ENCODE measurements around the gene XG.
"Not testable (repeated sequence)": the region's sequence is repeated elsewhere in the genome, so short reads cannot be mapped to it uniquely, and the experiment has no call there.

XG gene, protein sequence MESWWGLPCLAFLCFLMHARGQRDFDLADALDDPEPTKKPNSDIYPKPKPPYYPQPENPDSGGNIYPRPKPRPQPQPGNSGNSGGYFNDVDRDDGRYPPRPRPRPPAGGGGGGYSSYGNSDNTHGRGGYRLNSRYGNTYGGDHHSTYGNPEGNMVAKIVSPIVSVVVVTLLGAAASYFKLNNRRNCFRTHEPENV

DNA sequence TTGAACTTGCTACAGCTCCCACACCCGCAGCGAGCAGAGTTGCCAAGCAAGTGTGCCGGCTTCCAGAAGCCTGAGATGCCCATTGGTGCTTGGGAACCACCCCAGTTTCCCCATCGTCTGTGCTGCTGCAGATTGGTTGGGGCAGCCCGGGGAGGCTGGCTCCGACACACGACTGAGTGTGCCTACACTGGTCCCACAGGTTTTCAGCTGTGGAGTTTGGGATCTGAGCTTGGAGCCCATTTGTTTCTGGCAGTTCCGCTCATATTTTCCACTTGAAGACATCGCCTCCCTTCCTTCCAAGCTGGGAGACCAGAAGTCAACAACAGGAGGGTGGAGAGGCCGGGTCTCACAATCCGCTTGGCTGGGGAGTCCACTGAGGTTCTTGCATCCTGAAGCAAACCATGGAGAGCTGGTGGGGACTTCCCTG lies at the start of gene XG:
Gene XG (plus strand): TSS at position 167 of the 427 bp plus-strand sequence. CDS start 235 bp downstream, at position 402.
- not testable (repeated sequence) for DNase-seq

DNA sequence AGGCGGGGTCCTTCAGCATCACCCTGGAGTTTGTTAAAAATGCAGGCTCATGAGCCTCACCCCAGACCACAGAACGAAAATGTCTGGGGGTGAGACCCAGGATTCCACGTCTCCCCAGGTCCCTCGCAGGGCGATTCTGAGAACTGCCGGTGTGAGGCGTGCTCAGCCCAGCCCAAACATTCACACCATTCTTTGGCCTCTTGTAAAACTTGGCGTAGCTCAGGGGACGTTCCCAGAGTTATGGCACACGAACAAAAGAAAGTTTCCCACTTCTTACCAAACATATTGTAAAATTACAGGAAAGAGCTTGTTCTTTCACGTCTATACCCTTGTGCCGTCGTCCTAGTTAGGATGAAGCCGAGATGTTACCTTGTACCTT lies 47.9 kb upstream of the XG start:
- DNase-seq, result no peak

DNA sequence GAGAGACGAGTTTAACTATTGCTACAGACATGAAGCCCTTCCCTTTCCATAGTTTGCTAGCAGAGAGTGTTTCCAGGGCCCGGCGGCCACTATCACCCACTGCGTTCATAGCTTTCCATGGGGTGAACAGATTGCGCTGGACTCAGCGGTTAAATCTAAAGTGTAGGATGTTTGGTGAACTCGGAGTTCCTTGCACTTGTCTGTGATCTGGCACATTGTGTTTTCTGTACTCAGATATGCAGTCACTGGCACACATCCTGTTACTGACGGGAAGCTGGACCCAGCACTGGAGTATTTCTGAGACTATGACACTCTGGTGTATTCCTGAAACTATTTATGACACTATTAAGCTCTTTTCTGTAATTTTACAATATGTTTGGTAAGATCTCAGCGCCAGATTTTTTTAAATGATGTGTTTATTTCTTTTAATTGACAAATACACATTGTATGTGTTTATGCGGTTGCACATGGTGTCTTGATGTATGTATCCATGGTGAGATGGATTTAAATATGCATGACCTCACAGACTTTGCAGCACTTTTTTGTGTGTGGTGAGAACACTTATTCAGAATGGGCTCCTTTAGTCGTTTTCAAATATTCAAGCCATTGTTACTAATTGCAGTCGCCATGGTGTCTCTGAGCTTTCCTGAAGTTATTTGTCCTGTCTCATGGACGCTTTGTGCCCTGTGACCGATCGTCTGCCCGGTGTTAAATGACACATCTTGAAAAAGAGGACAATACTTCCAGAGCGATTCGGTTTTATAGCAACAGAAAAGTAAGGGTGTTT lies 46.6 kb upstream of the XG start:
- DNase-seq, result no peak

DNA sequence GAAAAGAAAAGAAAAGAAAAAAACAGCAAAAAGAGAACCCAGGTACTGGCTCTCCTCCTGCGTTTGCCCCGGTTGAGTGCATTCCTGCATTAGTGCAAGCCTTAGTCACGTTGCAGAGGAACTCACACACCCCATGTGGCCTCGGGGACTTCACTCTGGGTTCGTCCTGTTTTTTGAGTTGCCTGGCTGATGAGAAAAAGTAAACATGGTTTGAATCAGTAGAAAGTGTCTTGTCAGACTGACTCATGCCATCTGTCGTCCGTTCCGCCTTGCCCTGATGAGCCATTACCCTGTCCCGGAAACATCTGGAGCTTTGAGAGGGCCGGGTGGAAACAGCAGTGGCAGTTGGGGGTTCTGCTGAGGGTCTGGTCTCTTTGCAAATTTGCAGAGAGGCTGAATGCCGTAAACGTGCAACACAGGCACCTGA lies 44.5 kb upstream of the XG start:
- no peak for DNase-seq

DNA sequence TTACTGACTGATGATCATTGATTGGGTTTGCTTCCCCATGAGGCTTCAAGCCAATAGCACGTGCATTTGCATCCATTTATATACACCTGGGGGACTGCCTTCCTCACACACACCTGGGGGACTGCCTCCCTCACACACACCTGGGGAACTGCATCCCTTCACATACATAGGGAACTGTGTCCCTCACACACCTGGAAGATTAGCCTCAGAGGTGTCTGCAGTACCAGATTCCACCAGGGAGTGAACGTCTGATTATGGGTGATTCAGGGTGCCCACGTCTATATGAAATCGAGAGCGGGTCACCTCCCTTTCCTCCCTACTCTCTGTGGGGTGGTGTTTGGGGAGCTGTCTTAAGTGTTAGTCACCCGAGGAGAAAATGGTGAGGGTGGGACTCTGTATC lies 43.8 kb upstream of the XG start:
- DNase-seq, result no peak

DNA sequence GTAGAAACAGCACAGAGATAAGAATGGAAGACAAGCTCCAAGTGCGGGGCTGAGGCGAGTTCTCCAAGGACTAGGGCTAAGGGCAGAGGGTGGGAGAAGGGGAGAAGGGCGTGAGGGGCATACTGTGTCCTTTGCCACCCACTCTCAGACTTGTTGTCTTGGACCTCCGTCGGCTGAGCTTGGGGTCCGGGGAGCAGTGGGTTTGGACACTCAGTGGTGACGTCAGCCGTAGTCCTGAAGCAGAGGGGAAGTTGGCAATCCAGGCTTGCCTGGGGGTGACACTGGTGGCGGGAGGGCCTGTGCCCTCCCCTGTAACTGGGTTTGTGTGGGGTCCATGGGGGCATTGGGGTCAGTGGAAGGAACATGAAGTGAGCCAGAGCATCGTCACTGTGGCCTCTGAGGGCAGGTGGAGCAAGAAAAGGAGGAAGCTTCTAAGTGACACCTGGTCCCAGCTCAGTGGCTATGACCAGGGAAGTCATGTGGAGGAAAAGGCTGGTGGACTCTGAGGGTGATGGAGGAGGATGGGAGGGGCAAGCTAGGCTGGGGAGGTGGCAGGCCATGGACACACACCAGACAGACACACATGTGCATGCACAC lies 43.1 kb upstream of the XG start:
- no peak for DNase-seq

DNA sequence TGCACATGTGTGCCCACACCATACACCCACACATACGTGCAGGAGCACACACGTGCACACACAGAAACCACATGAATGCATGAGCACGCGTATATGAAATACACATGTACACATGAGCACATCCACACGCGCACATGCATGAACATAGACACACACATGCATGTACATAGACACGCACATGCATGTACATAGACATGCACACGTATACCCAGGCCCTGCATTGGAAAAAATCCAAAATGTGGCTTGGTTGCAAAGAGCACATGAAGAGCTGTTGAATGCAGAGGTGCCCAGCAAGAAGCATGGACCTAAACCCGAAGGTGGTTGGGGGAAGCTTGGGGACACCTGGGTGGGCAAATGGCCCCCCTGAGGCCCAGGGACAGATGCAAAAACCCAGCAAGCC lies 42.3 kb upstream of the XG start:
- DNase-seq, result no peak

DNA sequence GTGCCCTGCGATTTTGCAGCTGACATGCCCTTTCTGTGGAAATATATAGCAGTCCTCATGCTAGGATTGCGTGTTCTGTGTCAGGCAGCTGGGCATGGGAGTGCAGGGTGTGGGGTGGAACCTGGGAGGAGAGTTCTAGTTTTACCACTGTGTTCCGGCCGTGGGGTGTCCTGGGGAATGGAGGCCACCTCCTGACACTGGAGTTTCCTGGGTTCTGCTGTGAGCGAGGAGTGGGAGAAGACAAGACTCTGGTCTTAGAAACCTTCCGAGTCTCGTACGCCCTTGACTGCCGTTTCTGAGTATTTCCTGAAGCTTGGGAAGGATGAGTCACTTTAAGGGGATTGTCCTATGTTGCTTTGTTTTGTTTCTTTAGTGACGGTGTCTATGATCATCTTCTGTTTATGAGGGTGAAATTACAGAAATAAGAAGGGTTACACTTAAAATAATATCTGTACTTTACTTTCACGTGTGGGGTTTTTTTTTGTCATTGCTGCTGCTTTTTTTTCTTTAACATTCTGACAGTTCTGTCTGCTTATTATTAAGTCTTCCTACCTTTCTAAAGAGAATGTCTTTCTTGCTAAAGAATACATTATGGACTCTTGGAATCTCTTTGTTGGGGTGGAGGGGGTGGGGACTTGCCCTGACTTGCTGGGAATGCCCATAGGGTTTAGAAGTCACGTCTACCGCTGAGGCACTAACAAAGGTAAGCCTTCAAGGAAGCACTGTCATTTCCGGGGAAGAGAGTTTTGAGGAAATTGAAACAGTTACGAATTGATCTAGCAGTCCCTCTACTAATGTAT lies 41.6 kb upstream of the XG start:
- DNase-seq, result no peak

DNA sequence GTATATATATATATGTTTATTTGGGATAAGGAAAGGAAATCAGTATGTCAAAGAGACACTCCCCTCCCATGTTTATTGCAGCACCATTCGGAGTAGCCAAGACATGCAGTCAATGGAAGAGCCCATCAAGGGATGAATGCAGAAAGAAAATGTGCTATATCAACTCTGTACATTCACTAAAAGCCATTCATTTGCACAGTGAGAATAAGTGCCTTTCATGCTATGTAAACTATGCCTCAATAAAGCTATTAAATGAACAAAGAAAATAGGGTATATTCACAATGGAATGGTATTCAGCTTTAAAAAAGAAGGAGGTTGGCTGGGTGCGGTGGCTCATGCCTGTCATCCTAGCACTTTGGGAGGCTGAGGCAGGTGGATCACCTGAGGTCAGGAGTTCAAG lies 40.4 kb upstream of the XG start:
- DNase-seq, result no peak

DNA sequence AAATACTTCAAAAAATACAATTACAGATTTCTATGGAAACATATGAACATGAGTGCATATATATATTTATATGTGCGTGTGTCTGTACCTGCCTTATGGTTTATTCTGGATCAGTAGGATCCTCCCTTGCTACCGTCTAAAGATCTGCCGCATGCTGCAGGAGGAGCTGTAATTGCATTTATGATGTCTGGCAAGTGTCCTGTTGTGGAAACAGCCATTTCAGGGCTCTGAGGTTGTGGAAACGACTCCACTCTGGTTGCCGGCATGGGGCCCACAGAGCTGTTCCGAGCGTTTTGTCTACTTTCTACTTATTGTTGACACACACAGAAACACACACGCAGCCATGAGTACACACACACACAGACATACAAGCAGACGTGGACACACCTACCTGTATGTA lies 39.4 kb upstream of the XG start:
- no peak for DNase-seq

DNA sequence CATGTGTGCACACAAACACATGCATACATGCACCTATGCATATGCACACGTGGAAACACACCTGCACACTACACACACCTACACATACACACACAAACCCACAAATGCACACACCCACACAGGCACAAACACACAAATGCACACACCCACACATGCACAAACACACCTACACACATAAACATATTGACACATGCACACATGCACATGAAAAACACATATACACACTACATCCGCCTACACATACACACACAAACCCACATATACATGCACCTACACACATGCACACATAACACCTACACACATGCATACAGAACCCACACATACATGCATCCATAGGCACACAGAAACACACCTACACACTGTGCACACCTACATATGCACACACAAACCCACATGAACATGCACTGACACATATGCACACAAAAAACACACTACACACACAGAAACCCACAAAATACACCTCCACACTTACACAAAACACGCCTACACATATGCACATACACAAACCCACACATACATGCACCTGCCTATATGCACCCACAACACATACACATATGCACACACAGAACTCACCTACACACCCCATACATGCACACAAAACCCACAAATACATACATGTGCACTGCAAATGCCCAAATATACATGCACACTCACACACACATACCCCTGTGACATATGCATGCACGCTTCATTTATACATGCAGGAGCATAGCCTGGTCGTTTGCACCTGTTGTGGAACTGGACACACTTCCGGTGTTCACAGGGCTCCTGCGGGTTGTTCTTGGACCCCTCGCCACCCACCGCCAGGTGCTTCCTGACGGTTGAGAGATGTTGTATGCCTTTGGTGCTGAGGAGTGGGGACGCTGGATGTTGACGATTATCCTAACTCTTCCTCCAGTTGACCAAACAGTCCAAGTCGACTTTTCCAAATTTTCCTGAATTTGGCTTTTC lies 38.7 kb upstream of the XG start:
- no peak for DNase-seq

DNA sequence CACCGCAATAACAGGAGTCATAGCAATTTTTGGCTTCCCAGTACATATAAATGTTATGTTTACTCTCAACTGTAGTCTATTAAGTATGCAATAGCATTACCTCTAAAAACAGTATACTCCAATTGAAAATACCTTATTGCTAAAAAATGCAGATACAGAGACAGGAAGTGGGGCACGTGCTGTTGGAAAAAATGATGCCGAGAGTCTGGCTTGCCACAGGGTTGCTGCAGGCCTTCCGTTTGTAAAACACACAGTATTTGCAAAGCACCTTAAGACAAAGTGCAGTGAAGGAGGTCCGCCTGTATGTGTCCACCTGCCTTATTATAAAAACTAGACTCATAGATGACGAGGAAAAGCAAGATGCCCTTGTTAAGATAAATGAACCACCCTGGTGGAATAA lies 37.3 kb upstream of the XG start:
- no peak for DNase-seq

DNA sequence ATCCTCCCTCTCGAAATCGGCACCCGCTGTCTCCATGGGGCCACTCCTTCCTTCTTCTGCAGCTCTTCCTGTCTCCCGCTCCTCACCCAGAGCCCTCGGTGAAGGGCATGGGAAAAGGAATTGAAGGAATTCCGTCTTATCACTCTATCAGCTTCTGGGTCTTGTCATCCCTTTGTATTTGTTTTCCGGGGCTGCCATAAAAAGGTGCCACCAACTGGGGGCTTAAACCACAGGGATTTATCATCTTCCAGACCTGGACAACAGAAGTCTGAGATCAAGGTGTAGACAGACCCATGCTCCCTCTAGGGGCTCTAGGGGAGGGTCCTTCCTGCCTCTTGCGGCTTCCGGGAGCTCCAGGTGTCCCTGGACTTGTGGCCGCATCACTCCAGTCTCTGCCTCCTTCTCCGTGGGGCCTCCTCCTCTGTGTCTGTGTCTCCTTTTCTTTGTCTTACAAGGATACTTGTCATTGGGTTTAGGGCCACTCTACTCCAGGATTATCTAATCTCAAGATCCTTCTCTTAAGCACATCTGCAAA lies 36.7 kb upstream of the XG start:
- DNase-seq, result no peak

DNA sequence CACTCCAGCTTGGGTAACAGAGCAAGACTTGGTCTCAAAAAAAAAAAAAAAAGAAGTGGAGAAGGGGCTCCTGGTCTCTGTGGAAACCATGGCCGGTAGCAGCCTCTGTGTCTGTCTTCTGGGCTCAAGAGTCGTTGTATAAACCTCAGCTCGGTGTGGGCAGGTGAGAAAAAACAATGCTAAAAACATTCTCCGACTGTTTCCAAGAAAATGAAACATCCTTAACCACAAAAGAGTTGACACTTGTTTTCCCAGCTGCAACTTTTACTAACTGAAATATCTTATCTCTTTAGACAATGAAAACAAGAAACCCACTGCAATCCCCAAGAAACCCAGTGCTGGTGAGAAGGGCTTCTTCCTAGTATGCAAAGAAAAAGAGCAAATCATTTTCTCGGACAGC lies 34.5 kb upstream of the XG start:
- DNase-seq, result no peak

DNA sequence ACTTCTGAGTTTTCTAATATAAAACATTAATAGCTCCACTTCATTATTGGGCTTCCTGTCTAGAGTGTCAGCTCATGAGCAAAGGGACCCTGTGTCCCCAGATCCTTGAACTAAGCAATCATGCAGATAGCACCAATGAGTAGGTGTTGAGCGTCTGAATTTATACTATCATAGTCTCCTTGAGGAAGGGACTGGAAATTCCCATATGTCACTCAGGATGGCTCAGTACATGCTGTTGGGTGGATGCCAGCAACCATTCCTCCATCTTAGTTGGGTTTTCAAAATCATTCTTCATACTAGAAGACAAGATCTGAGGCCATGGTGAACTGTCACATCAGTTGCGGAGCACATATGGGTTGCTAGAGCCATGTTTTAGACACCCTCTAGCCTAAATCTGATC lies 33.0 kb upstream of the XG start:
- DNase-seq, result no peak

DNA sequence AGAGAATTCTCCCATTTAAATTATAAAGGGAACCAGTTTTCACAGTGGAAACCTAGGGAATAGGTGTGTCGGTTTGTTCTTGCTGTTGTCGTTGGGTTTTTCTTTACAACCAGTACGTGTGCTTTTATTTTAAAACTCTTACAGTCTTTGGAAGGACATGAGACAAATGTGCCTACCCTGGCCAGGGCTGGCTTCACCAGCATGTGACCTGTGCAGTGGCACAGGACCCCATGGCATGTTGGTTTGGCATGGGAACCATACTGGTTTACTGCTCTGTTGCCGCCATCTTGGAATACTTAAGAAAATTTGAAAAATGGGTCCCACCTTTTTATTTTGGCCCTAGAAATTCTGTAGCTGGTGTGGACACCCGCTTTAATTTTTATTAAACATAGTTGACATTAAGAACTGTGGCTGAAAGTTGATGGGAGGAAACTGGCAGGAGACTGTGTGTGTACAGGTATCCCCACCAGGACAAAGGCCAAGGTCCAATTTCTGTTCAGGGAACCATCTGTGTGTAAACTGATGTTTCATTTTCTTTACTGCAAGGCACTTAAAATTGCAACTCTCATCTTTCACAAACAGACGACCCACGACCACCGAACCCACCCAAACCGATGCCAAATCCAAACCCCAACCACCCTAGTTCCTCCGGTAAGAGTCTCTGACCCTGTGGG lies 31.9 kb upstream of the XG start:
- no peak for DNase-seq

DNA sequence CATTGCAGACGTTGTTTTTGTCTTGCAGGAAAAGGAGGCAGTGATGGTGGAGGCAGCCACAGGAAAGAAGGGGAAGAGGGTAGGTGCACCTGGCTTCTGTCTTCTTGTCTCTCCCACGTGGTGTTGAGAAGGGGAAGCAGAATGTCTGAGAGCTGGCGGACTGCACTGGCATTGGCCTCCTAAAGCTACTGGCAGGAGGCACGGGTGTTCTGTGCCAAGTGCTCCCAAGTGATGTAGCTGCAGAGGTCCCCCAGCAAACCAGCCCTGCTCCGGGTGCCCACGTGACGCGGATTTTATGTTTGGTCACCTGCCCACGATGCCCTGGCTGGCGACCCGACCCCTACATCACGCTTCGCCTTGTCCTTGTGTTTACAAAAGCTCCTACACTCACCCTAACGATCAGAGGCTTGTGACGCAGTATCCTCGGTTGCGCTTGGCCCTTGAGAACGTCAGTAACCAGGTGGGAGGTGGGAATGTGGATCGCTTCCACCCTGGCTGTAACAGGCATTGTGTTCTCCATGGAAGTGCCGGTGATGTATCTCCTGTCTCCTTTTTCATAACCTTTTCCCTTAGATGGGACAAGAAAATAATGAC lies 28.5 kb upstream of the XG start:
- no peak for DNase-seq

DNA sequence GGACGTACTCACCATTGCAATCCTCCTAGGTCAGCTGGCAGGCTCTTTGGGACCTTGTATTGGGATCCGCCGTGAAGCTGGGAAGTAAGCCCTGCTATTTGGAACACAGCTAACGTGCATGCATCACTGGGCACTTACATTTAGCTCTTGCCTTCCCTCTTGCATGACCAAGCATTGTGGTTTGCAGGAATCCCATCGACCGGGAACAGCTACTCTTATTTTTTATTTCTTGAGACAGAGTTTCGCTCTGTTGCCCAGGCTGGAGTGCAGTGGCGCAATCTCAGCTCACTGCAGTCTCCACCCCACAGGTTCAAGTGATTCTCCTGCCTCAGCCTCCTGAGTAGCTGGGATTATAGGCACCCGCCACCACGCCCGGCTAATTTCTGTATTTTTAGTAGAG lies 24.6 kb upstream of the XG start:
- not testable (repeated sequence) for DNase-seq

DNA sequence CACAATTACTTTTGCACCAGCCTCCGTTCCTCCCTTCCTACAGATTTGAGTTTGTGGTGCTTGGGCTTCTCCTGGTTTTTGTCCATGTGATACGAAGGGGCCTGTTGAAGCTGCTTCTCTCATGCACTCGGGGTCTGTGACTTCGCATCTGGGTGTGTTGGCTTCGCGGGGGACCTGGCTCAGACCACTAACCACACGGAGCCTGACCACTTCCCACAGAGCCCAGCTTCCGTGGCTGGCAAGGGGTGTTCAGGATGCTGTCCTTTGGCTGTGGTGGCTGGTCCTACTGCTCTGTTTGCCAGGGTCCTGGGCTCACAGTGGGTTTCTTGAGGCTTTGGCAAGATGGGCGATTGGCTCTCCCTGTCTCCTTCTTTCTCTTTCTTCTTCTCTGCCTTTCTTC lies 19.8 kb upstream of the XG start:
- no peak for DNase-seq

DNA sequence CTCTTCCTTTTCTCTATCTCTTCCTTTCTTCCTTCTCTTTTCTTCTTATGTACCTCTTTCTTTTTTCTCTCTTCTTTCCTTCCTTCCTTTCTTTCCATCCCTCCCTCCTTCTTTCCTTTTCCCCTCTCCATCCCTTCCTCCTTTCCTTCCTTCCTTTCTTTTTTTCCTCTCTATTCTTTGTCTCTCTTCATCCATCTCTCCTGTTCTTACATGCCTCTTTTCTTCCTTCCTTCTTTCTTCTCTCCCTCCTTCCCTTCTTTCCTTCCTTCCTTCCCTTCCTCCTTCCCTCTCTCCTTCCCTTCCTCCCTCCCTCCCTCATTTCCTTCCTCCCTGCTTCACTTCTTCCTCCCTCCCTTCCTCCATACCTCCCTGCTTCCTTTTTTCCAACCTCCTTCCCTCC lies 19.2 kb upstream of the XG start:
- DNase-seq, result no peak

DNA sequence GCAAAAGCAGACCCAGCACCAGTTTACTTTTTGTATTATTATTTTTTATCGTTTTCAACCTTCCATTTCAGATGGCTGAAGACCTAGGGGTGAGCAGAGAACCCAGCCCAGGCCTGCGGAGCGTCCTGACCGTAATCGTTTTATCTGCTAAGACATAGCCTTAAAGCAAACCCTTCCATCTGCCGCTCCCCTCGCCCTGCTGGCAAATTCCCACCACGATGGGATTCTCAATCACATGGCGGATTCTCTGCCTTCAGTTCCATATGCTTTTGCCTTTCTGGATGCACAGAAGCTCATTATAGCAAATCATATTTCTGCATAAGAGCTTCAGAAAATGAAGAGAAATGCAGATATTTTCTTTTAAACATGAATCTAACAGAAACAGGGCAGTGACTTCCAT lies 18.6 kb upstream of the XG start:
- no peak for DNase-seq

Data from AML-193 (cell line).